NCI-H446 treated with DMSO at 0.1 percent for 48 hours (cell line): Measurements from ENCODE around the gene TERC.
"Not testable (repeated sequence)": the region's sequence is repeated elsewhere in the genome, so short reads cannot be mapped to it uniquely, and the experiment has no call there.

Experiments used
- DNase-seq: peaks from one replicate; lab custom pipeline; 2025; lab: John Stamatoyannopoulos, UW

The TERC gene

GRCh38 chr3:169771497-169772304, 6.8 kb upstream of the TERC start:
- DNase-seq, result peak; percentile 88

GRCh38 chr3:169769287-169770181, 4.7 kb upstream of the TERC start, which contains the start of gene ACTRT3:
Gene ACTRT3 (minus strand): TSS chr3:169769561. CDS start chr3:169769520, 41 bp downstream.
- peak; percentile 40 for DNase-seq

GRCh38 chr3:169764312-169764881, 463 bp downstream of the TERC start:
- no peak for DNase-seq

DNA sequence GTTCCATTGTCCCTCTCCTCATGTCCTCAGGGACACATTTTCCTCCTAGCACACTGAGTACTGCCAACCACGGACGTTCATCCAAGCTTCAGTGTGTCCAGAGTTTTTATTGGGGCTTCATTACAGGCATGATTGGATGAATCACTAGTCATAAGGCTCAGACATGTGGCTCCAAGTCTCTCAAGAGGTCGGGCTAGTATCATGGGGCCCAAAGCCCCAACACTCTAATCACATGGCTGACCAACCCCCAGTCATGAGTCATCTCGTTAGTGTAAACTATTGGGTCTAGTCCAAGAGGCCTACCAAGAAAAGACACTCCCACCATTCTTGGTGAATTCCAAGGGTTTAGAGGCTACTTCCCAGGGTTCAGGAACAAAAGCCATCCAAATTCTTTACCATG, 4.4 kb downstream of the TERC start:
- DNase-seq, result no peak

GRCh38 chr3:169759256-169759655, 5.6 kb downstream of the TERC start:
- no peak for DNase-seq

GRCh38 chr3:169758359-169758994, 6.4 kb downstream of the TERC start:
- no peak for DNase-seq

- DNase-seq, result no peak
Measured at GRCh38 chr3:169755488-169755887, 9.4 kb downstream of the TERC start.

- no peak for DNase-seq
Measured at GRCh38 chr3:169754711-169755110, 10.1 kb downstream of the TERC start.

GRCh38 chr3:169751875-169752274, 13.0 kb downstream of the TERC start:
- no peak for DNase-seq

- no peak for DNase-seq
Measured at GRCh38 chr3:169750665-169751064, 14.2 kb downstream of the TERC start.

- no peak for DNase-seq
Measured at GRCh38 chr3:169748670-169749069, 16.2 kb downstream of the TERC start.

DNA sequence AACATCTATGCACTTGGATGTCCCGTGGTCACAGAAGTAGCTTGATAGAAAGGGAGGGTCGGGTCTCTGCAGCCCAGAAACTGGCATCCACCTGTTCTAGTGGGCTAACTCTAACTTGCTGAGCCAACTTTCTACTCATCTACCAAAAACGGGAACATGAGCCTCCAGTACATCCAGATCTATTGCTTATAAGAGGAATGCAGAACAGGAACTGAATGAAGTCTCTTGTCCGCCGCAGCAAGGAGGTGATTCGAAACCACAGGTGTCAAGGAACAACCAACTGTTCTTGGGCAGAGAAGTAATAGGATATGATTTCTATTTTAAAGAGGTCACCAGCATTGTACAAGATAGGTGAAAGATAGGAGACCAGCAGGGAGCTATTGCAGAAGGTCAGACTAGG, 17.9 kb downstream of the TERC start:
- no peak for DNase-seq

GRCh38 chr3:169744366-169745054, 20.4 kb downstream of the TERC start:
- no peak for DNase-seq

GRCh38 chr3:169739067-169739466, 25.8 kb downstream of the TERC start:
- no peak for DNase-seq

GRCh38 chr3:169731857-169732256, 33.0 kb downstream of the TERC start:
- not testable (repeated sequence) for DNase-seq

DNA sequence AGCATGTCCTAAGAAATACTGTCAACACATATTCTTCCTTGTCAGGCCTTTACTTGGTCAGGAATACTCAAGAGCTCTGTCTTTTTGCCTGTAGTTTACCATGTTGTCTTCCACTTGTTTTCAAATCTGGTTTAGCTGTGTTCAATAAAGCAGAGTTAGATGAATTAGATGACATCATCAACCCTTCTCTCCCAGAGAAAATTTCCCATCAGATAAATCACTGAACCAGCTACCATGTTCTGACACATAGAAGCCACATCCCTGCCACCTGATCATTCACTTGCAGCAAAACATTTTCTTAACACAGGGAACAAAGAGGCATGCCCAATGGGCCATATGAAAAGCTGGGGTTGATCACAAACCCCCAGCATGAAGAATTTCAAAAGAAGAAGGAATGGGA, 42.1 kb downstream of the TERC start:
- DNase-seq, result no peak

- not testable (repeated sequence) for DNase-seq
Measured at GRCh38 chr3:169718415-169718814, 46.4 kb downstream of the TERC start.
